ENCODE data around the gene SDK2. TPM values are rescaled to one million over a fixed set of nuclear protein-coding genes. Genes with fewer than 3 reads are reported as not detected.

The SDK2 gene
- total and polyA plus RNA-seq, 11 donors = 0.84 to 4.0 (median 2.6) TPM

GRCh38 chr17:73653810-73654209 lies 9.6 kb upstream of the SDK2 start:
- DNase-seq = no peak
- Histone ChIP-seq H3K9me3 (peaks cover 0 to 14% (median 0%) of the 10 kb centered on the region in 12 donors), H3K27ac (no peak overlapping the region), H3K4me1 (peaks cover 0 to 7% (median 0%) of the 10 kb centered on the region in 12 donors), H3K27me3 (peaks cover 0 to 13% (median 0%) of the 10 kb centered on the region in 9 donors), H3K4me3 (no peak overlapping the region), H3K36me3 (no peaks in the 10 kb centered on the region)
- no peak for TF ChIP-seq CTCF (IDR thresholded peaks at IDR 0.05)
- TF ChIP-seq POLR2A (IDR thresholded peaks at IDR 0.05) = no peak
- 79 to 90% (median 85%) methylated on average over 1 of the region's 1 CpG for WGBS, 4 donors
- no peak for ATAC-seq
- intact Hi-C loops (cut with DNase I) = loop anchor here in 7 of 10 donors (5.0 to 10.0 kb wide), 5 partner anchors 58 to 521 kb away; no protein-coding TSS in a partner anchor

GRCh38 chr17:73652886-73653480 lies 8.7 kb upstream of the SDK2 start:
- no peak for DNase-seq
- TF ChIP-seq CTCF (IDR thresholded peaks at IDR 0.05) = no peak
- intact Hi-C loops (cut with DNase I) = loop anchor here in 7 of 10 donors (5.0 to 10.0 kb wide), 5 partner anchors 59 to 522 kb away; no protein-coding TSS in a partner anchor
- Histone ChIP-seq H3K27me3 (peaks cover 0 to 20% (median 0%) of the 10 kb centered on the region in 9 donors), H3K9me3 (peaks cover 0 to 14% (median 0%) of the 10 kb centered on the region in 12 donors), H3K4me3 (no peak overlapping the region), H3K36me3 (no peaks in the 10 kb centered on the region), H3K27ac (no peak overlapping the region), H3K4me1 (peaks cover 0 to 7% (median 0%) of the 10 kb centered on the region in 12 donors)
- ATAC-seq = no peak
- WGBS, 4 donors = 84 to 86% (median 85%) methylated on average over 3 of the region's 3 CpGs

DNA sequence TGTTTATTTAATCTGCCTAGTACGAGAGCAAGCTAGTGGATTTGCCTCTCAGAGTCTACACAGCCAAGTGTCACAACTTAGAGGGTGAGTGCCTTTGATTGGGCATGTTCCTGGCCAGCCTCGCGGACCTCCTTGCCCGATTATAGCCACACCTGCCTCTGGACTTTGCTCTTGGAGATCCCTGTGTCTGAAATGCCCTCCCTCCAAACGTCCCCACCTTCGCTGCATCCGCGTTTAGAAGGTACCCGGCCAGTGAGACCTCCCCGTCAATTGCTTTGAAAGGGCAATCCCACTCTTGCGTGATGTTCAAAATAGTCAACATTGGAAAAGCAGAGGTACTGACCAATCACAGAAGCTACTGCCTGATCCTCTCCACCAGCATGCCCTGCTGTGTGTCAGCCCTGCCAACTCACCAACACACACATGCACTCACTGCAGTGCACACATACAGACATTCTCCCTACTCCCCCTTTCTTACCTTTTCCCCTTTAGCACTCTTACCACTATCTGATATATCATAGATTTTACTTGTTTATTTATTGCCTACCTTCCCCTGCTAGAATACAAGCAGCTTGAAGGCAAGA lies 6.5 kb upstream of the SDK2 start:
- ATAC-seq = no peak
- Histone ChIP-seq H3K9me3 (peaks cover 0 to 14% (median 0%) of the 10 kb centered on the region in 12 donors), H3K4me3 (no peak overlapping the region), H3K4me1 (no peaks in the 10 kb centered on the region), H3K27me3 (peaks cover 0 to 30% (median 0%) of the 10 kb centered on the region in 9 donors), H3K36me3 (no peaks in the 10 kb centered on the region), H3K27ac (no peak overlapping the region)
- TF ChIP-seq POLR2A (IDR thresholded peaks at IDR 0.05) (no peak), CTCF (IDR thresholded peaks at IDR 0.05) (no peak)
- intact Hi-C loops (cut with DNase I) = loop anchor here in 7 of 10 donors (5.0 to 10.0 kb wide), 5 partner anchors 62 to 524 kb away; no protein-coding TSS in a partner anchor
- 83 to 88% (median 86%) methylated on average over 9 to 11 of the region's 11 CpGs for WGBS, 4 donors
- no peak for DNase-seq

DNA sequence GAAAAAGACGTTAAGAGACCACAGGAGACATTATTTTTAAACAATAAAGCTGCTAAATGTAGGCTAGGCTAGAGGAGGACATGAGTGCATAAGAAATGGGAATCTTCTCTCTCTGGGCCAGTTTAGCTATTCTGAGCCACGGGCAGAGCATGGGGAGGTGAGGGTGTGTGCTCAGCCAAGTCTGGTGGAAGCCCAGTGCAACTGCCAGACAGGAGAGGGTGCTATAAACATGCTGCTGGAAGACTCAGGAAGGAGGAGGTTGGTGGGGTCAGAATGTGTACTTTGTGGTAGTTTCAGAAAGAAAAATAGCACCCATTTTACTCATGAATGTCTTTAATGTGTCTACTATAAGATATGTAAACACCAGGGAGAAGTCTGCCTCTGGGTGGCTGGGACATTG lies 5.9 kb upstream of the SDK2 start:
- no peaks in the 10 kb centered on the region for H3K36me3 ChIP-seq
- peaks cover 0 to 14% (median 0%) of the 10 kb centered on the region in 12 donors for H3K9me3 ChIP-seq
- TF ChIP-seq POLR2A (IDR thresholded peaks at IDR 0.05) (no peak), CTCF (IDR thresholded peaks at IDR 0.05) (peak in 10 of 12 donors; percentile 15 to 52 (median 28))
- peaks cover 0 to 5% (median 0%) of the 10 kb centered on the region in 12 donors for H3K4me1 ChIP-seq
- ATAC-seq (peak in 3 of 4 donors; percentile 82 to 83 (median 82)), DNase-seq (no peak)
- no peak overlapping the region for H3K4me3 ChIP-seq
- H3K27me3 ChIP-seq = peaks cover 0 to 35% (median 0%) of the 10 kb centered on the region in 9 donors
- no peak overlapping the region for H3K27ac ChIP-seq
- 37 to 47% (median 41%) methylated on average over 2 of the region's 2 CpGs for WGBS, 4 donors
- intact Hi-C loops (cut with DNase I) = loop anchor here in 7 of 10 donors (5.0 to 10.0 kb wide), 5 partner anchors 62 to 525 kb away; no protein-coding TSS in a partner anchor
